ENCODE measurements around the gene IP6K2.
"Not testable (repeated sequence)": the region's sequence is repeated elsewhere in the genome, so short reads cannot be mapped to it uniquely, and the experiment has no call there.

- TF ChIP-seq CTCF (IDR thresholded peaks at IDR 0.05; ENCODE audit: low read length); EZH2 (IDR thresholded peaks at IDR 0.05; ENCODE audit: borderline replicate concordance, low read length): not testable (repeated sequence)
Observed at GRCh38 chr3:48735075-48735767, 18.2 kb upstream of the IP6K2 start.
